H9 (cell line): ENCODE results near the gene ETFA. TPM values are rescaled to one million over a fixed set of nuclear protein-coding genes. Genes with fewer than 3 reads are reported as not detected.

Experiments used
- DNase-seq: peaks from one replicate; pipeline ENCODE4 v3.0.0-alpha.2; 2017
- H2AFZ ChIP-seq: one replicate; pipeline ENCODE4 v1.6.1; 2013; ENCODE audit warnings: mild to moderate bottlenecking, low read length, control low read depth, moderate library complexity
- H2AK5ac ChIP-seq: 2 replicates; pipeline ENCODE4 v1.6.1; 2013; ENCODE audit warnings: low read length, control low read depth, mixed read lengths; ENCODE audit not compliant: insufficient read length
- H2BK120ac ChIP-seq: one replicate; pipeline ENCODE4 v1.6.1; 2013; ENCODE audit warnings: low read depth, mild to moderate bottlenecking, low read length, control low read depth, inconsistent platforms; ENCODE audit not compliant: poor library complexity, severe bottlenecking
- H2BK12ac ChIP-seq: 2 replicates; pipeline ENCODE4 v1.6.1; 2013; ENCODE audit warnings: low read length, control low read depth, mixed read lengths, low read depth; ENCODE audit not compliant: insufficient read length
- H2BK15ac ChIP-seq: 2 replicates; pipeline ENCODE4 v1.6.1; 2013; ENCODE audit warnings: low read depth, low read length, control low read depth
- H2BK20ac ChIP-seq: one replicate; pipeline ENCODE4 v1.6.1; 2013; ENCODE audit warnings: low read depth, mild to moderate bottlenecking, low read length, control low read depth, inconsistent platforms; ENCODE audit not compliant: poor library complexity, severe bottlenecking
- H2BK5ac ChIP-seq: 2 replicates; pipeline ENCODE4 v1.6.1; 2013; ENCODE audit warnings: low read length, control low read depth, mixed read lengths; ENCODE audit not compliant: insufficient read length
- H3K14ac ChIP-seq: 2 replicates; pipeline ENCODE4 v1.6.1; 2013; ENCODE audit warnings: low read length, control low read depth; ENCODE audit not compliant: insufficient read depth
- H3K18ac ChIP-seq: 2 replicates; pipeline ENCODE4 v1.6.1; 2013; ENCODE audit warnings: low read depth, mild to moderate bottlenecking, mixed read lengths, low read length, control low read depth; ENCODE audit not compliant: insufficient read length
- H3K23ac ChIP-seq: 2 replicates; pipeline ENCODE4 v1.6.1; 2013; ENCODE audit warnings: low read length, control low read depth, mixed read lengths, low read depth; ENCODE audit not compliant: insufficient read length
- H3K23me2 ChIP-seq: 2 replicates; pipeline ENCODE4 v1.6.1; 2013; ENCODE audit warnings: low read depth, mild to moderate bottlenecking, mixed read lengths, low read length, control low read depth; ENCODE audit not compliant: insufficient read length, poor library complexity, severe bottlenecking
- H3K27ac ChIP-seq: 2 replicates; pipeline ENCODE4 v1.5.1; 2013; ENCODE audit warnings: low read length, control low read depth, mixed read lengths, low read depth; ENCODE audit not compliant: insufficient read length
- H3K27me3 ChIP-seq: 2 replicates; pipeline ENCODE4 v1.6.1; 2013; ENCODE audit warnings: low read length, control low read depth, inconsistent platforms; ENCODE audit not compliant: insufficient read depth
- H3K4ac ChIP-seq: 2 replicates; pipeline ENCODE4 v1.6.1; 2013; ENCODE audit warnings: low read depth, mild to moderate bottlenecking, control low read depth, inconsistent platforms, low read length, moderate library complexity
- H3K4me1 ChIP-seq: 2 replicates; pipeline ENCODE4 v1.6.1; 2013; ENCODE audit warnings: low read length, control low read depth, inconsistent platforms; ENCODE audit not compliant: insufficient read depth
- H3K4me2 ChIP-seq: 2 replicates; pipeline ENCODE4 v1.6.1; 2013; ENCODE audit warnings: low read length, control low read depth, mixed read lengths; ENCODE audit not compliant: insufficient read length, insufficient read depth
- H3K56ac ChIP-seq: 2 replicates; pipeline ENCODE4 v1.6.1; 2013; ENCODE audit warnings: low read depth, mild to moderate bottlenecking, mixed read lengths, low read length, control low read depth; ENCODE audit not compliant: insufficient read length
- H3K79me1 ChIP-seq: 2 replicates; pipeline ENCODE4 v1.6.1; 2013; ENCODE audit warnings: low read depth, mild to moderate bottlenecking, moderate library complexity, low read length, control low read depth, inconsistent platforms; ENCODE audit not compliant: insufficient read depth, poor library complexity, severe bottlenecking
- H3K79me2 ChIP-seq: 2 replicates; pipeline ENCODE4 v1.6.1; 2013; ENCODE audit warnings: low read length, control low read depth, inconsistent platforms; ENCODE audit not compliant: insufficient read depth
- H3K9ac ChIP-seq: 2 replicates; pipeline ENCODE4 v1.6.1; 2013; ENCODE audit warnings: low read length, control low read depth, mixed read lengths; ENCODE audit not compliant: insufficient read length; ENCODE audit errors: extremely low read depth
- H3K9me3 ChIP-seq: one replicate; pipeline ENCODE4 v1.6.1; 2013; ENCODE audit warnings: low read depth, low read length, inconsistent platforms; ENCODE audit not compliant: control insufficient read depth
- H3T11ph ChIP-seq: one replicate; pipeline ENCODE4 v1.6.1; 2013; ENCODE audit warnings: mild to moderate bottlenecking, low read length, control low read depth, inconsistent platforms
- H4K20me1 ChIP-seq: one replicate; pipeline ENCODE4 v1.6.1; 2013; ENCODE audit not compliant: control insufficient read depth, insufficient read length, insufficient read depth
- H4K5ac ChIP-seq: 2 replicates; pipeline ENCODE4 v1.6.1; 2013; ENCODE audit warnings: low read depth, mild to moderate bottlenecking, mixed read lengths, low read length, control low read depth; ENCODE audit not compliant: insufficient read length
- H4K8ac ChIP-seq: replicated peaks from 2 replicates; pipeline ENCODE4 v1.6.1; 2013; ENCODE audit warnings: low read length, control low read depth, mixed read lengths, low read depth; ENCODE audit not compliant: insufficient read length
- H4K91ac ChIP-seq: 2 replicates; pipeline ENCODE4 v1.6.1; 2013; ENCODE audit warnings: low read depth, mild to moderate bottlenecking, moderate library complexity, mixed read lengths, low read length, control low read depth; ENCODE audit not compliant: insufficient read length
- H3K27ac Mint-ChIP-seq, 3 experiments: 2 replicates in 2 of 3; 3 replicates in 1 of 3; pipeline ENCODE4 v1.8.0; 2020 to 2021; ENCODE audit warnings: mixed read lengths in 3 of 3, mild to moderate bottlenecking in 1 of 3, moderate library complexity in 1 of 3
- H3K27me3 Mint-ChIP-seq: 2 replicates; pipeline ENCODE4 v1.8.0; 2021; ENCODE audit warnings: low read depth, mild to moderate bottlenecking, moderate library complexity, mixed read lengths
- H3K36me3 Mint-ChIP-seq, 3 experiments: 2 replicates in 2 of 3; 3 replicates in 1 of 3; pipeline ENCODE4 v1.8.0; 2020 to 2021; ENCODE audit warnings: low read depth in 3 of 3, mixed read lengths in 3 of 3; ENCODE audit not compliant: insufficient read depth in 1 of 3
- H3K4me1 Mint-ChIP-seq, 2 experiments: 2 replicates each; pipeline ENCODE4 v1.8.0; 2020; ENCODE audit warnings: mixed read lengths in 2 of 2
- H3K4me3 Mint-ChIP-seq, 2 experiments: 2 replicates in 1 of 2; 3 replicates in 1 of 2; pipeline ENCODE4 v1.8.0; 2020 to 2021; ENCODE audit warnings: mild to moderate bottlenecking in 2 of 2, mixed read lengths in 2 of 2, moderate library complexity in 1 of 2
- H3K9me3 Mint-ChIP-seq, 2 experiments: 2 replicates in 1 of 2; 3 replicates in 1 of 2; pipeline ENCODE4 v1.8.0; 2020; ENCODE audit warnings: mild to moderate bottlenecking in 2 of 2, mixed read lengths in 2 of 2, moderate library complexity in 1 of 2
- WGBS: extraction: QIAGEN DNeasy Blood & Tissue Kit; methylation state at CpG from one replicate; pipeline ENCODE4 v1.1.7; 2013; ENCODE audit warnings: missing lambda C conversion rate, low lambda C conversion rate, mixed read lengths; ENCODE audit not compliant: insufficient read length; ENCODE audit errors: extremely low coverage; 5-methylcytosine and 5-hydroxymethylcytosine counted together
- total RNA-seq: library from RNA; stranded (reverse); gene quantifications from 2 replicates; pipeline ENCODE4 v1.2.1, GENCODE V29; 2021
- TF ChIP-seq, protein P1 (sequence below): fragments of 200-600 bp; sonication (generic); conservative IDR thresholded peaks from 3 replicates; pipeline ENCODE4 v1.8.0; 2021; ENCODE audit warnings: antibody characterized with exemption, mild to moderate bottlenecking

Gene ETFA
- total RNA-seq, 1 experiment from 2014 or later: 109 TPM

DNA sequence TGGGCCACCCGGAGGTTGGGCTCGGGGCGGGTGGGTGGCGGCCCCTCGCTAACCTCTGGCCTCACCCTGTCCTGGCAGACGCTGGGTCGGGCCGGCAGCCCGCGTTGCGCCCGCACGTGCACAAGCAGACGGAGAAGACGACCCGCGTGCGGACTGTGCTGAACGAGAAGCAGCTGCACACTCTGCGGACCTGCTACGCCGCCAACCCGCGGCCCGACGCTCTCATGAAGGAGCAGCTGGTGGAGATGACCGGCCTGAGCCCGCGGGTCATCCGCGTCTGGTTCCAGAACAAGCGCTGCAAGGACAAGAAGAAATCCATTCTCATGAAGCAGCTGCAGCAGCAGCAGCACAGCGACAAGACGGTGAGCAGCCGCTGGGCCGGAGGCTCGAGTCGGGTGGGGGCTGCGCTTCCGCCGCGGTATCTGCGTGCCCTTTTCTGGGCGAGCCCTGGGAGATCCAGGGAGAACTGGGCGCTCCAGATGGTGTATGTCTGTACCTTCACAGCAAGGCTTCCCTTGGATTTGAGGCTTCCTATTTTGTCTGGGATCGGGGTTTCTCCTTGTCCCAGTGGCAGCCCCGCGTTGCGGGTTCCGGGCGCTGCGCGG, 29.0 kb upstream of the ETFA start:
- Mint-ChIP-seq H3K4me1 (peaks cover 27 to 54% of the 10 kb centered on the region in 2 experiments), H3K27ac (no peak overlapping the region), H3K4me3 (peak overlapping the region; percentile 39 to 88), H3K9me3 (peaks cover 6 to 23% of the 10 kb centered on the region in 2 experiments; a peak in 4 of 5 replicates), H3K36me3 (peaks cover 0 to 2% (median 0%) of the 10 kb centered on the region in 3 experiments; a peak in 1 of 7 replicates), H3K27me3 (peaks cover 98% of the 10 kb centered on the region)
- H2BK5ac ChIP-seq: no peak overlapping the region
- H3K27ac ChIP-seq: no peak overlapping the region
- no peak overlapping the region for H3K4ac ChIP-seq
- H2BK12ac ChIP-seq: no peak overlapping the region
- peak; percentile 47 for DNase-seq
- TF ChIP-seq, protein P1, sequence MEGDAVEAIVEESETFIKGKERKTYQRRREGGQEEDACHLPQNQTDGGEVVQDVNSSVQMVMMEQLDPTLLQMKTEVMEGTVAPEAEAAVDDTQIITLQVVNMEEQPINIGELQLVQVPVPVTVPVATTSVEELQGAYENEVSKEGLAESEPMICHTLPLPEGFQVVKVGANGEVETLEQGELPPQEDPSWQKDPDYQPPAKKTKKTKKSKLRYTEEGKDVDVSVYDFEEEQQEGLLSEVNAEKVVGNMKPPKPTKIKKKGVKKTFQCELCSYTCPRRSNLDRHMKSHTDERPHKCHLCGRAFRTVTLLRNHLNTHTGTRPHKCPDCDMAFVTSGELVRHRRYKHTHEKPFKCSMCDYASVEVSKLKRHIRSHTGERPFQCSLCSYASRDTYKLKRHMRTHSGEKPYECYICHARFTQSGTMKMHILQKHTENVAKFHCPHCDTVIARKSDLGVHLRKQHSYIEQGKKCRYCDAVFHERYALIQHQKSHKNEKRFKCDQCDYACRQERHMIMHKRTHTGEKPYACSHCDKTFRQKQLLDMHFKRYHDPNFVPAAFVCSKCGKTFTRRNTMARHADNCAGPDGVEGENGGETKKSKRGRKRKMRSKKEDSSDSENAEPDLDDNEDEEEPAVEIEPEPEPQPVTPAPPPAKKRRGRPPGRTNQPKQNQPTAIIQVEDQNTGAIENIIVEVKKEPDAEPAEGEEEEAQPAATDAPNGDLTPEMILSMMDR: no peak
- H2BK20ac ChIP-seq: no peak overlapping the region
- no CpG with 5 or more reads among the region's 53 CpGs for WGBS
- no peak overlapping the region for H2AK5ac ChIP-seq
- H3K27me3 ChIP-seq: peaks cover 80% of the 10 kb centered on the region
- H4K5ac ChIP-seq: no peak overlapping the region
- H3T11ph ChIP-seq: no peak overlapping the region
- no peak overlapping the region for H4K91ac ChIP-seq
- H3K4me1 ChIP-seq: peaks cover 3% of the 10 kb centered on the region; the same call in 1 of the 2 replicates
- H3K23me2 ChIP-seq: peaks cover 13% of the 10 kb centered on the region
- no peak overlapping the region for H3K23ac ChIP-seq
- H2AFZ ChIP-seq: no peak overlapping the region
- no peaks in the 10 kb centered on the region for H3K79me2 ChIP-seq
- peak overlapping the region; percentile 51 for H3K4me2 ChIP-seq
- no peak overlapping the region for H3K14ac ChIP-seq
- no peak overlapping the region for H2BK15ac ChIP-seq
- H4K8ac ChIP-seq: no peak overlapping the region
- H4K20me1 ChIP-seq: no peaks in the 10 kb centered on the region
- H3K18ac ChIP-seq: no peak overlapping the region
- no peaks in the 10 kb centered on the region for H3K79me1 ChIP-seq
- H2BK120ac ChIP-seq: no peak overlapping the region
- H3K9ac ChIP-seq: no peak overlapping the region
- no peak overlapping the region for H3K56ac ChIP-seq
- H3K9me3 ChIP-seq: no peaks in the 10 kb centered on the region
